ENCODE measurements around the gene SWSAP1.
"Not testable (repeated sequence)": the region's sequence is repeated elsewhere in the genome, so short reads cannot be mapped to it uniquely, and the experiment has no call there.

Gene SWSAP1

GRCh38 chr19:11378319-11379189, 4.1 kb downstream of the SWSAP1 start:
- DNase-seq (peak; percentile 41), ATAC-seq (no peak)

- ATAC-seq, DNase-seq: not testable (repeated sequence)
Measured at GRCh38 chr19:11379269-11379845, 4.9 kb downstream of the SWSAP1 start.

DNA sequence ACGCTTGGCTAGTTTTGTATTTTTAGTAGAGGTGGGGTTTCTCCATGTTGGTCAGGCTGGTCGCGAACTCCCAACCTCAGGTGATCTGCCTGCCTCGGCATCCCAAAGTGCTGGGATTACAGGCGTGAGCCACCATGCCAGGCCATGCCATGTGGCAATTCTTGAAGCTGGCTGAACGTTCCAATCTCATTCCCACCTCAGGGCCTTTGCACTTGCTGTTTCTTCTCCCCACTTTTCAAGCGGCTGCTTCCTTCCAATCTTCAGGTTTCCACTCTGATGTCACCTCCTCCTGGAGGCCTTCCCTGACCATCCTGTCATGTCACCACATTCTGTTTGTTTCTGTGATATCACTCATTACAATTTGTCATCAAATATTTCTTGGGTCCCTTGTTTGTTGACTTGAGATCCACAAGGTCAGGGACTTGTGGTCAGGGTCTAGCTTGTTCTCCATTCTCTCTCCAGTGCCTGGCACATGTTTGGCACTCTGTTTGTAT, 5.4 kb downstream of the SWSAP1 start:
- ATAC-seq (no peak), DNase-seq (no peak)

DNA sequence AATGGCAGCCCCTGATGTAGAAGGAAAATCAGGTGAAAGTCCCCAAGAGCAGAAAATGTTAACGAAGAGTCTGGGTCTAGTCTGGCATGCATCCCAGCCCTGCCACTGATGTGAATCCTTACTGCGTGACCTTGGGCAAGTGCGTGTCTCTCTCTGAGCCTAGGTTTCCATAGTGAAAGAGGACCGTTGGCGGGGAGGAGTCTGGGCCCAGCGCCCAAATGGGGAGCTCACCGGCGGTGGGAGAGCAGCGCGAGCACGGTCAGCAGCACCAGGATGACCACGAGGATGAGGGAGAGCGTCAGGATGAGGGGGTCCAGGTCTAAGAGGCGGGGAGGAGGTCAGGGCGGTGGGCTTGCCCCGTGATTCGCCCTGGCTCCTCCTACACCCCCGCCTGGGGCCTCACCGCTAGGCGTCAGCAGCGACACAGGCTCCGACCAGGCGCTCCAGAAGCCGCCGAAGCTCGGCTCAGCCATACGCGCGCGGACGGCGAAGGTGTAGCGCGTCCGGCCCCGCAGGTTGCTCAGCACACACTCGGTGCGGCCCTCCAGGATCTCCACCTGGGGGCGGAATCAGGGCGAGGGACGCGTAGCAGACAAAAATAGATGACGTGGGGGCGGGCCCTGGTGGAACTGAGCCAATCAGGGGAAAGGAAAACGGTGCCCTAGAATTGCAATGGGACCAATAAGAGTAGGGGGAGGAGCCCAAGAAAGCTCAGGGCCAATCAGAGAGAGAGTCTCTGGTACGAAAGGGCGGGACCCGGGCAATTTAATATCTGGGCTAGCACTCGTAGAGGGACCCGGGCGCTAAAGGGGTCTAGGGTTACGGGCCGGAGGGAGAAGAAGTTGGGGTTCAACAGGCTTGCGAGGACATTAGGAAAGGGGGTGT, 6.4 kb downstream of the SWSAP1 start:
- DNase-seq: peak; percentile 93
- peak; percentile 87 for ATAC-seq

GRCh38 chr19:11382898-11383705, 8.6 kb downstream of the SWSAP1 start:
- DNase-seq (peak; percentile 70), ATAC-seq (no peak)

GRCh38 chr19:11383706-11384048, 9.2 kb downstream of the SWSAP1 start:
- ATAC-seq: no peak
- no peak for DNase-seq

GRCh38 chr19:11384778-11385129, 10.3 kb downstream of the SWSAP1 start:
- DNase-seq (no peak), ATAC-seq (no peak)

GRCh38 chr19:11387162-11388034, 12.9 kb downstream of the SWSAP1 start:
- DNase-seq (no peak), ATAC-seq (no peak)

DNA sequence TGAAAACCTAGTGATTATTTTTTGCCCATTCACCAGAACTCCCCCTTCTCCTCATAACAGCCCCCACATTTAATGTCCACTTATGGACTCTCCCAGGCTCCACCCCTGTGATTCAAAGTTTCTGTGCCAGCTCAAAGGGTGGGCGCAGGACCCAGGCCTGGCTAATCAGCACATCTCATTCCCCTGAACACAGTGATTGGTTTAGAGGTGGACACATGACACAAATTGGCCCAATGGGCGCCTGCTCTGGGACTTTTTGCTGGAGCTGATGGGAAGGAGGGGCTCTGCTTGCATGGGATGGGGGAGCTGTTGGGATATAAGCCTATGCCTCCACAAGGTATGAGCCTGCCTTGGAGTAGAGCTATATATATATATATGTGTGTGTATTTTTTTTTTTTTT, 15.9 kb downstream of the SWSAP1 start:
- ATAC-seq (no peak), DNase-seq (no peak)

GRCh38 chr19:11390933-11391680, 16.6 kb downstream of the SWSAP1 start:
- DNase-seq (no peak), ATAC-seq (no peak)

DNA sequence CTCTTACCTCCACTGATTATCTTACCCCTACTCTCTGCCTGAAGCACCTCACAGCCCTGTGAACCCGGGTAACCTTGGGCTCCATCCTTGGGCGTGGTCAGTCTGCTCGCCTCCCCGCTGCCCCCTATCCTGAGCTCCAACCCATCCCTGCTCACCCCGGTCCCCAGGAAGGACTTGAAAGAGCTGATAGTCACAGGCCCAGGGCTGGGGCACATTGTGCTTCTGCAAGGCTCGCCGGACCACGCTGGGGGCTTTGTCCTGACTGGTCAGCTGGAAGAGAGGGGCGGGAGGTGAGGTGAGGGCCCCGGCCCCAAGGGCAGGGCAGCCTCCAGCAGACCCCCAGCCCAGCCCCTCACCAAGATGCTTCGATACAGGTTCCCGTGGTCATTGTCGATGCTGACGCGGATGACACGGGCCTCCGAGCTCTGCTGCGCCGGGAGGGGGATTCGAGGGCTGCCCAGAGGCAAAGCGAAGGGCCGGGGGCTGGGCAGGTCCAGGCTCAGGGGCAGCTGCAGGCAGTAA, 22.7 kb downstream of the SWSAP1 start:
- ATAC-seq (no peak), DNase-seq (no peak)

DNA sequence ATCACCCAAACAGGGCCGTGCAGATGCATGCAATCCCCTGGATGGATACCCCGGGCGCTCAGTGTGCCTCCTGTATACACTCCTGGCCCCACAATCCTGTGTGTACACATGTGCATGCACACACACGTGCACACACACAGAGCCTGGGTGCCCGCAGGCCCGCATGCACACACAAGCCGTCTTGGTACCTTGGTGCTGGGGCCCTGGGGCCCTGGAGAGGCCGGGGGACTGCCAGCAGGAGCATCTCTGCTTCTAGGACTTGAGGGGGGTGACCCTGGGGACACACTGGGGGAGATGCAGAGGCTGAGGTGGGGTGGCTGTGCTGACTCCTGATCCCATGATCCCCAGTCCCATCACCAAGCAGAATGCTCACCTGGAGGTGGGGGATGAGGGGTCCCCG, 25.2 kb downstream of the SWSAP1 start:
- DNase-seq (no peak), ATAC-seq (no peak)

DNA sequence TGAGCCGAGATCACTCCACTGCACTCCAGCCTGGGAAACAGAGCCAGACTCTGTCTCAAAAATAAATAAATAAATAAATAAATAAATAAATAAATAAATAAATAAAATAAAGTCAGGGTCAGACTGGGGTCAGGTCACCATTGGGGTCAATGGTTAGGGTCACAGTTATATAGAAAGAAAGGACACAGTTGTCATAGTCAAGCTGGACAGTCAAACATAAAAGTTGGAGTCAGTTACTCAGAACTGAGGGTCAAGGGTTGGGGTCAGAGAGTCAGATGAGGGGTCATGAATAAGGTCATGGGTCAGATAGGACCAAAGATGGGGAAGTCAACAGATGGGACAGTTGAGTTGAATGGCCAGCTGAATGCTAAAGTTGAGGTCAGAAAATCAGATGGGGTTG, 26.3 kb downstream of the SWSAP1 start:
- ATAC-seq (no peak), DNase-seq (no peak)

GRCh38 chr19:11401808-11402543, 27.5 kb downstream of the SWSAP1 start:
- ATAC-seq: no peak

GRCh38 chr19:11404588-11405222, 30.2 kb downstream of the SWSAP1 start:
- no peak for ATAC-seq
- no peak for DNase-seq

More at GRCh38 chr19:11401808-11402543, 27.5 kb downstream of the SWSAP1 start:
- no peak for DNase-seq

GRCh38 chr19:11405846-11406643, 31.6 kb downstream of the SWSAP1 start:
- ATAC-seq (peak; percentile 71), DNase-seq (peak; percentile 63)

GRCh38 chr19:11406703-11407236, 32.3 kb downstream of the SWSAP1 start:
- ATAC-seq, DNase-seq: not testable (repeated sequence)
